Measurements from ENCODE around the gene FBXW8. TPM values are rescaled to one million over a fixed set of nuclear protein-coding genes. Genes with fewer than 3 reads are reported as not detected.

Gene FBXW8
- total RNA-seq, 4 donors from 2014 or later = 29.3 to 45.5 (median 32.9) TPM

DNA sequence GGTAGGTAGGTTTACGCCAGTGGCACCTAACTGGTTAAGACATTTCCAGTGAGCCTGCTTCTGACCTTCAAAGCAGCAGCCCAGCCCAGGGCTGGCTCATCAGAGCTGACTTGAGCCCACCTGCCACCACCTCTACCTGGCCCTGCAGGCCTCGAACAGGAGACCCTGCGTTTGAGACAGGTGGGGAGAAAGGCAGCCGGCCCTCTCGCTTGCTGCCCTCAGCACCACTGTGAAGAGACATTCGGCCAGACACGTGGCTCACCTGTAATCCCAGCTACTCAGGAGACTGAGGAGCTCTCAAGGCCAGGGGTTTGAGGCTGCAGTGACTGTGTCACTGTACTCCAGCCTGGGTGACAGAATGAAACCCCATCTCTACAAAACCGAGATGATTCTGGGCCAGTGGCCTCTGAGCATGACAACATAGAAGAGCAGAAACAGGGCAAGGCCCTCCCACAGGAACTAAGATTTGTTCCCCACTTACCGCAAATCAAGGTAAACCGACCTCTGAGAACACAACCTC lies 114.3 kb downstream of the FBXW8 start:
- Histone ChIP-seq H3K9me3 (no peaks in the 10 kb centered on the region), H3K27ac (peak overlapping the region; percentile 37 to 58 (median 43)), H3K4me3 (replicated peaks in 1 of 3) (no peak overlapping the region), H3K27me3 (no peaks in the 10 kb centered on the region), H3K4me1 (peaks cover 32 to 46% of the 10 kb centered on the region in 2 donors), H3K36me3 (peaks cover 21 to 31% of the 10 kb centered on the region in 2 donors)
- 83 to 85% methylated on average over 8 to 9 of the region's 10 CpGs for WGBS, 2 donors
- TF ChIP-seq, protein P1, sequence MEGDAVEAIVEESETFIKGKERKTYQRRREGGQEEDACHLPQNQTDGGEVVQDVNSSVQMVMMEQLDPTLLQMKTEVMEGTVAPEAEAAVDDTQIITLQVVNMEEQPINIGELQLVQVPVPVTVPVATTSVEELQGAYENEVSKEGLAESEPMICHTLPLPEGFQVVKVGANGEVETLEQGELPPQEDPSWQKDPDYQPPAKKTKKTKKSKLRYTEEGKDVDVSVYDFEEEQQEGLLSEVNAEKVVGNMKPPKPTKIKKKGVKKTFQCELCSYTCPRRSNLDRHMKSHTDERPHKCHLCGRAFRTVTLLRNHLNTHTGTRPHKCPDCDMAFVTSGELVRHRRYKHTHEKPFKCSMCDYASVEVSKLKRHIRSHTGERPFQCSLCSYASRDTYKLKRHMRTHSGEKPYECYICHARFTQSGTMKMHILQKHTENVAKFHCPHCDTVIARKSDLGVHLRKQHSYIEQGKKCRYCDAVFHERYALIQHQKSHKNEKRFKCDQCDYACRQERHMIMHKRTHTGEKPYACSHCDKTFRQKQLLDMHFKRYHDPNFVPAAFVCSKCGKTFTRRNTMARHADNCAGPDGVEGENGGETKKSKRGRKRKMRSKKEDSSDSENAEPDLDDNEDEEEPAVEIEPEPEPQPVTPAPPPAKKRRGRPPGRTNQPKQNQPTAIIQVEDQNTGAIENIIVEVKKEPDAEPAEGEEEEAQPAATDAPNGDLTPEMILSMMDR (IDR thresholded peaks at IDR 0.05) = no peak
- no peak for TF ChIP-seq POLR2A (IDR thresholded peaks at IDR 0.05)
- DNase-seq = no peak
- intact Hi-C loops (cut with DNase I) = loop anchor here (5.0 to 10.0 kb wide), 2 partner anchors 90 to 122 kb away; no protein-coding TSS in a partner anchor

DNA sequence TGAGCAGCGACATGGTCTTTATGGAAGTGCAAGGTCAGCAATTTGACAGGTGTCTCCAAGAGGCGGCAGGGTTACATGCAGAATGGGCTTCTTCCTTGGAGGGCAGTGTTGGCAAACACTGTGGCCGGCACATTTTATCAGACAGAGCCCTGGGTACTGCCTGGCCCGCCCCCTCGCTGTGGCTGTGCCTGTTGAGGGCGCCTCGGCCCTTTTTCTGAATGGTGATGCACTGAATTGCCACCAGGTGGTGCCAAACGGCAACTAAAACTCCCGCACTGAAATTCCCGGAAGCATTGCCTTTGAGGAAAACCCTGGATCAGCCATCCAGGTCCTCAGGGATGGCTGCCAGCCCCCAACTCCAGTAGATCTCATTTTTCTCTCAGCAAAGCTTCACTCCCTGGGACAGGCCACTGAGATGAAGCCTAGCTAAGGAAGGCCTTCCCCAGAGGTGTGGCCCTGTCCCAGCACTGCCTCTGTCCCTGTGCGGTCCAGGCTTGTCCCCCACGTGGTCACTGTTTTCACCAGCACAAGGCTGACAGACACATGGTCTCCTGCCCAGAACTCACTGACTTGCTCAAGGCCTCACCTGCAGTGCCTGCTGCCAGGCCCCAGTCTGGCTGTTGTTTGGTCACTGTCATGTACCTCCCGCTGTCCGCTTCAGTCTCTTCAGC lies 114.9 kb downstream of the FBXW8 start:
- TF ChIP-seq, protein P1 (IDR thresholded peaks at IDR 0.05) = peak; percentile 70 to 95 (median 88)
- no peak for TF ChIP-seq POLR2A (IDR thresholded peaks at IDR 0.05)
- H3K36me3 ChIP-seq = peaks cover 21 to 31% of the 10 kb centered on the region in 2 donors
- H3K27me3 ChIP-seq = no peaks in the 10 kb centered on the region
- intact Hi-C loops (cut with DNase I) = loop anchor here (5.0 to 10.0 kb wide), 2 partner anchors 89 to 122 kb away; no protein-coding TSS in a partner anchor
- no peaks in the 10 kb centered on the region for H3K9me3 ChIP-seq
- peaks cover 26 to 40% of the 10 kb centered on the region in 2 donors for H3K4me1 ChIP-seq
- WGBS, 2 donors = 33 to 39% methylated on average over 14 of the region's 14 CpGs
- no peak overlapping the region for H3K4me3 ChIP-seq (replicated peaks in 1 of 3)
- DNase-seq = peak; percentile 69
- H3K27ac ChIP-seq = peak overlapping the region; percentile 37 to 58 (median 43)

DNA sequence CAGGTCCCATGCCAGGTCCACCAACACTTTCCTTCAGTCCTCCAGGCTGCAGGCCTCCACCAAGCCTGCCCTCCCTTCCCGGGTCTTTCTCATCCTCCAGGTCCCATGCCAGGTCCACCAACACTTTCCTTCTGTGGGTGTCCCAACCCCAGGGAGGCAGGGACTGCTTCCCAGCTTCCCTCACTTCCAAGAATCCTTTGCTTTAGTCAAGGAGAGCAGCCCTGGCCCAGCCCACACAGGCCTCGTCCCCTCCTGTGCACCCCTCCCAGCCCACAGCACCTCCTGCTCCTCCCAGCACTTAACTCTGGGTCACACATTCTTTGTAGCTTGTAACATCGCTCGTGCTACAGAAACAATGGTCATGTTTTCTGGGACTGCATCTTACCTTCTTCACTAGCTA lies 115.6 kb downstream of the FBXW8 start:
- intact Hi-C loops (cut with DNase I) = loop anchor here (5.0 to 10.0 kb wide), 2 partner anchors 88 to 121 kb away; no protein-coding TSS in a partner anchor
- no peaks in the 10 kb centered on the region for H3K27me3 ChIP-seq
- no peaks in the 10 kb centered on the region for H3K9me3 ChIP-seq
- H3K4me3 ChIP-seq (replicated peaks in 1 of 3) = no peak overlapping the region
- no peak for DNase-seq
- TF ChIP-seq, protein P1 (IDR thresholded peaks at IDR 0.05) = no peak
- no peak for TF ChIP-seq POLR2A (IDR thresholded peaks at IDR 0.05)
- WGBS, 2 donors = 62 to 64% methylated on average over 4 of the region's 4 CpGs
- peak overlapping the region in 2 of 3 donors; percentile 43 to 58 for H3K27ac ChIP-seq
- H3K4me1 ChIP-seq = peaks cover 20 to 36% of the 10 kb centered on the region in 2 donors
- peaks cover 21 to 31% of the 10 kb centered on the region in 2 donors for H3K36me3 ChIP-seq

DNA sequence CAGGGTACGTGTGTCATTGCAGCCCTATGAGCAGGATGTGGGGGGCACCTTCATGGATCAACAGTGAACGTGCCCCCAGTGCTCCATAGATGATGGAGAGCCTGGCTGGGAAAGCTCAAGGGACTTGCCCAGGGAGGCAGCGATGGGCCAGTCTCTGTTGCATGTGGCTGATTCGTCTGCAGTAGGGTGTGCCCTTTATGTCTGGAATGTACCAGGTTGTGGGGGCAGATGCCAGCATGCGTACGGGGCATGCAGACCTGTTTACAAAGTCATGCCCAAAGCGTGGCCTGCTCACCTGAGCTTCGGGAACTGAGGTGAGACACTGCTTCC lies 116.1 kb downstream of the FBXW8 start:
- Histone ChIP-seq H3K4me1 (peaks cover 20 to 32% of the 10 kb centered on the region in 2 donors), H3K27me3 (no peaks in the 10 kb centered on the region), H3K36me3 (peaks cover 21 to 31% of the 10 kb centered on the region in 2 donors), H3K4me3 (replicated peaks in 1 of 3) (no peak overlapping the region), H3K27ac (no peak overlapping the region), H3K9me3 (no peaks in the 10 kb centered on the region)
- peak in 1 of 2 donors; percentile 1 for DNase-seq
- WGBS, 2 donors = 92 to 100% methylated on average over 2 of the region's 8 CpGs
- no peak for TF ChIP-seq POLR2A (IDR thresholded peaks at IDR 0.05)
- TF ChIP-seq, protein P1 (IDR thresholded peaks at IDR 0.05) = no peak
- intact Hi-C loops (cut with DNase I) = loop anchor here (5.0 to 10.0 kb wide), 2 partner anchors 88 to 120 kb away; no protein-coding TSS in a partner anchor

Data from thyroid gland (tissue), 4 donors.